Ovary (tissue), 3 donors: ENCODE data around the gene FAM107B.

ENCODE experiments used
- POLR2A ChIP-seq: fragments of 450-650 bp; IDR thresholded peaks from one replicate; pipeline ENCODE4 v1.6.1; 2017; ENCODE audit warnings: antibody characterized with exemption, mild to moderate bottlenecking, moderate library complexity
- TF ChIP-seq, protein P1 (sequence below), 3 donors: fragments of 450-650 bp in 2 of 3; fragments of 200-600 bp in 1 of 3; IDR thresholded peaks; one replicate each; pipeline versions ENCODE4 v1.5.1 to v1.8.0; 2016 to 2022; ENCODE audit warnings: antibody characterized with exemption in 3 of 3, mild to moderate bottlenecking in 1 of 3
- donor health status: DM: no; HTN: no; CAD: no.

- TF ChIP-seq, protein P1, sequence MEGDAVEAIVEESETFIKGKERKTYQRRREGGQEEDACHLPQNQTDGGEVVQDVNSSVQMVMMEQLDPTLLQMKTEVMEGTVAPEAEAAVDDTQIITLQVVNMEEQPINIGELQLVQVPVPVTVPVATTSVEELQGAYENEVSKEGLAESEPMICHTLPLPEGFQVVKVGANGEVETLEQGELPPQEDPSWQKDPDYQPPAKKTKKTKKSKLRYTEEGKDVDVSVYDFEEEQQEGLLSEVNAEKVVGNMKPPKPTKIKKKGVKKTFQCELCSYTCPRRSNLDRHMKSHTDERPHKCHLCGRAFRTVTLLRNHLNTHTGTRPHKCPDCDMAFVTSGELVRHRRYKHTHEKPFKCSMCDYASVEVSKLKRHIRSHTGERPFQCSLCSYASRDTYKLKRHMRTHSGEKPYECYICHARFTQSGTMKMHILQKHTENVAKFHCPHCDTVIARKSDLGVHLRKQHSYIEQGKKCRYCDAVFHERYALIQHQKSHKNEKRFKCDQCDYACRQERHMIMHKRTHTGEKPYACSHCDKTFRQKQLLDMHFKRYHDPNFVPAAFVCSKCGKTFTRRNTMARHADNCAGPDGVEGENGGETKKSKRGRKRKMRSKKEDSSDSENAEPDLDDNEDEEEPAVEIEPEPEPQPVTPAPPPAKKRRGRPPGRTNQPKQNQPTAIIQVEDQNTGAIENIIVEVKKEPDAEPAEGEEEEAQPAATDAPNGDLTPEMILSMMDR (IDR thresholded peaks at IDR 0.05), result no peak
- no peak for TF ChIP-seq POLR2A
Observed at GRCh38 chr10:14625765-14626525, 148.8 kb downstream of the FAM107B start.
